ENCODE results near the gene SOAT1.

- TF ChIP-seq SRF (IDR thresholded peaks at IDR 0.05; ENCODE audit: low read depth): no peak
- TF ChIP-seq EZH2 (IDR thresholded peaks at IDR 0.05): no peak
- TF ChIP-seq CTCF (IDR thresholded peaks at IDR 0.05 in 2 of 3, conservative IDR thresholded peaks at IDR 0.05 in 1 of 3; ENCODE audit: borderline replicate concordance in 1 of 3, insufficient read depth in 1 of 3, low read depth in 2 of 3, low read length in 2 of 3): no peak
- no peak for TF ChIP-seq ZFX (IDR thresholded peaks at IDR 0.05)
- TF ChIP-seq POLR2A (IDR thresholded peaks at IDR 0.05; ENCODE audit: borderline replicate concordance, extremely low read depth, insufficient read depth, insufficient read length): no peak
Observed at GRCh38 chr1:179311149-179311700, 17.6 kb downstream of the SOAT1 start.

Measured in HCT116 (cell line).